KMS-11 (cell line): ENCODE measurements around the gene CSNK1G2.

ENCODE experiments used
- H2AFZ ChIP-seq: fragments of 200-600 bp; sonication (generic); 2 replicates; pipeline ENCODE4 v1.6.1; 2016; ENCODE audit warnings: antibody characterized with exemption, mixed run types, low read depth
- H3K27ac ChIP-seq: fragments of 200-600 bp; sonication (generic); 2 replicates; pipeline ENCODE4 v1.6.1; 2016; ENCODE audit warnings: mild to moderate bottlenecking, mixed run types
- H3K27me3 ChIP-seq: fragments of 200-600 bp; sonication (generic); 2 replicates; pipeline ENCODE4 v1.6.1; 2017; ENCODE audit warnings: mild to moderate bottlenecking, low read depth, mixed run types, moderate library complexity; ENCODE audit not compliant: insufficient read depth
- H3K36me3 ChIP-seq: fragments of 200-600 bp; sonication (generic); 2 replicates; pipeline ENCODE4 v1.6.1; 2017; ENCODE audit warnings: mild to moderate bottlenecking, mixed run types; ENCODE audit not compliant: insufficient read depth
- H3K4me1 ChIP-seq: fragments of 200-600 bp; sonication (generic); 2 replicates; pipeline ENCODE4 v1.6.1; 2016; ENCODE audit warnings: mild to moderate bottlenecking, low read depth, mixed run types; ENCODE audit not compliant: poor library complexity, severe bottlenecking
- H3K4me2 ChIP-seq: fragments of 200-600 bp; sonication (generic); 2 replicates; pipeline ENCODE4 v1.7.0; 2016; ENCODE audit warnings: mild to moderate bottlenecking, mixed run types
- H3K4me3 ChIP-seq: fragments of 200-600 bp; sonication (generic); IDR thresholded peaks from 2 replicates; pipeline ENCODE4 v1.6.1; 2017; ENCODE audit warnings: low read depth, low read length, mixed read lengths; ENCODE audit not compliant: insufficient read depth
- H3K79me2 ChIP-seq: fragments of 200-600 bp; sonication (generic); 2 replicates; pipeline ENCODE4 v1.6.1; 2016; ENCODE audit warnings: low read depth, mixed run types; ENCODE audit not compliant: insufficient read depth
- H3K9ac ChIP-seq: fragments of 200-600 bp; sonication (generic); 2 replicates; pipeline ENCODE4 v1.6.1; 2016; ENCODE audit warnings: mild to moderate bottlenecking, mixed run types
- H4K20me1 ChIP-seq: fragments of 200-600 bp; sonication (generic); 2 replicates; pipeline ENCODE4 v1.6.1; 2016; ENCODE audit warnings: mild to moderate bottlenecking, mixed run types; ENCODE audit not compliant: insufficient read depth
- CTCF ChIP-seq: fragments of 200-600 bp; sonication (generic); conservative IDR thresholded peaks from 2 replicates; pipeline ENCODE4 v1.6.1; 2017; ENCODE audit warnings: low read depth, mild to moderate bottlenecking, antibody characterized with exemption, low read length, moderate library complexity, mixed read lengths

Gene CSNK1G2

GRCh38 chr19:1941146-1942077, at the start of gene CSNK1G2:
TSS of gene CSNK1G2 (plus strand) at chr19:1941172. CDS start at chr19:1969773, 28,601 bp downstream.
- TF ChIP-seq CTCF: no peak
- Histone ChIP-seq H4K20me1 (peaks cover 9% of the 10 kb centered on the region; the same call in 1 of the 2 replicates), H2AFZ (peak within 1 kb of the TSS; percentile 75), H3K4me2 (peak within 1 kb of the TSS; percentile 88), H3K9ac (peak within 1 kb of the TSS; percentile 74), H3K36me3 (no peaks in the 10 kb centered on the region), H3K27ac (peak within 1 kb of the TSS; percentile 85), H3K27me3 (no peaks in the 10 kb centered on the region), H3K4me3 (no peak within 1 kb of the TSS), H3K4me1 (peaks cover 14% of the 10 kb centered on the region), H3K79me2 (peaks cover 41% of the 10 kb centered on the region)

- no peaks in the 10 kb centered on the region for H3K27me3 ChIP-seq
- H3K36me3 ChIP-seq: no peaks in the 10 kb centered on the region
- H3K9ac ChIP-seq: no peak overlapping the region
- H2AFZ ChIP-seq: no peak overlapping the region
- H3K4me3 ChIP-seq: no peak overlapping the region
- H3K4me2 ChIP-seq: no peak overlapping the region
- no peak for TF ChIP-seq CTCF
- H3K4me1 ChIP-seq: peaks cover 10% of the 10 kb centered on the region
- no peaks in the 10 kb centered on the region for H3K79me2 ChIP-seq
- H3K27ac ChIP-seq: no peak overlapping the region
- H4K20me1 ChIP-seq: no peaks in the 10 kb centered on the region
Observed at GRCh38 chr19:1893791-1894190, 47.2 kb upstream of the CSNK1G2 start.

- Histone ChIP-seq H3K9ac (no peak overlapping the region), H4K20me1 (no peaks in the 10 kb centered on the region), H3K4me2 (no peak overlapping the region), H3K79me2 (no peaks in the 10 kb centered on the region), H3K36me3 (no peaks in the 10 kb centered on the region), H3K4me3 (no peak overlapping the region), H3K27ac (no peak overlapping the region), H2AFZ (no peak overlapping the region), H3K27me3 (no peaks in the 10 kb centered on the region), H3K4me1 (peaks cover 10% of the 10 kb centered on the region)
- no peak for TF ChIP-seq CTCF
Observed at GRCh38 chr19:1896508-1896907, 44.5 kb upstream of the CSNK1G2 start.

- Histone ChIP-seq H3K36me3 (no peaks in the 10 kb centered on the region), H3K4me2 (no peak overlapping the region), H3K27me3 (no peaks in the 10 kb centered on the region), H3K27ac (no peak overlapping the region), H3K79me2 (peaks cover 8% of the 10 kb centered on the region; the same call in 1 of the 2 replicates), H4K20me1 (no peaks in the 10 kb centered on the region), H3K4me1 (peaks cover 33% of the 10 kb centered on the region), H3K4me3 (no peak overlapping the region), H3K9ac (no peak overlapping the region), H2AFZ (no peak overlapping the region)
- TF ChIP-seq CTCF: no peak
Observed at GRCh38 chr19:1901940-1902404, 39.0 kb upstream of the CSNK1G2 start.
